Upper lobe of right lung (tissue), 1 donor: ENCODE results near the gene IGSF9B. TPM values are rescaled to one million over a fixed set of nuclear protein-coding genes. Genes with fewer than 3 reads are reported as not detected.
A peak's percentile ranks its signal among the peaks of the same experiment; 100 is the strongest.

Experiments used
- ATAC-seq: fragments of 200-7000 bp; cut with Tn5 transposase; one replicate; pipeline ENCODE4 v1.9.1; 2020; ENCODE audit warnings: mild to moderate bottlenecking, moderate library complexity
- DNase-seq: peaks from one replicate; pipeline ENCODE4 v3.0.0-alpha.2; 2020
- H3K27ac ChIP-seq: fragments of 200-600 bp; one replicate; pipeline ENCODE4 v1.8.0; 2022
- H3K27me3 ChIP-seq: fragments of 200-600 bp; one replicate; pipeline ENCODE4 v1.8.0; 2022; ENCODE audit warnings: mild to moderate bottlenecking
- H3K36me3 ChIP-seq: fragments of 200-600 bp; one replicate; pipeline ENCODE4 v1.8.0; 2022
- H3K4me1 ChIP-seq: fragments of 200-600 bp; one replicate; pipeline ENCODE4 v1.8.0; 2022
- H3K4me3 ChIP-seq: fragments of 200-600 bp; one replicate; pipeline ENCODE4 v1.8.0; 2022; ENCODE audit warnings: mild to moderate bottlenecking
- H3K9me3 ChIP-seq: fragments of 200-600 bp; one replicate; pipeline ENCODE4 v1.8.0; 2022
- intact Hi-C: fragments of 100-400 bp; cut with DNase I; formaldehyde crosslinking; loops from one replicate; pipeline ENCODE4 v1.11.0; 2022
- total RNA-seq: library from RNA; stranded (reverse); fragmentation: NEBNext Ultra II Directional; extraction: Animal tissue kit (Norgen Biotek cat#: 25700); gene quantifications from one replicate; pipeline ENCODE4 v1.2.1, GENCODE V29; 2021
- TF ChIP-seq, protein P1 (sequence below): fragments of 200-600 bp; IDR thresholded peaks from one replicate; pipeline ENCODE4 v1.8.0; 2022; ENCODE audit warnings: antibody characterized with exemption
- donor health status: DM: no; HTN: yes; CAD: no; lungs with severe emphysema.

IGSF9B gene
- total RNA-seq, 1 donor from 2014 or later: 2.9 TPM

DNA sequence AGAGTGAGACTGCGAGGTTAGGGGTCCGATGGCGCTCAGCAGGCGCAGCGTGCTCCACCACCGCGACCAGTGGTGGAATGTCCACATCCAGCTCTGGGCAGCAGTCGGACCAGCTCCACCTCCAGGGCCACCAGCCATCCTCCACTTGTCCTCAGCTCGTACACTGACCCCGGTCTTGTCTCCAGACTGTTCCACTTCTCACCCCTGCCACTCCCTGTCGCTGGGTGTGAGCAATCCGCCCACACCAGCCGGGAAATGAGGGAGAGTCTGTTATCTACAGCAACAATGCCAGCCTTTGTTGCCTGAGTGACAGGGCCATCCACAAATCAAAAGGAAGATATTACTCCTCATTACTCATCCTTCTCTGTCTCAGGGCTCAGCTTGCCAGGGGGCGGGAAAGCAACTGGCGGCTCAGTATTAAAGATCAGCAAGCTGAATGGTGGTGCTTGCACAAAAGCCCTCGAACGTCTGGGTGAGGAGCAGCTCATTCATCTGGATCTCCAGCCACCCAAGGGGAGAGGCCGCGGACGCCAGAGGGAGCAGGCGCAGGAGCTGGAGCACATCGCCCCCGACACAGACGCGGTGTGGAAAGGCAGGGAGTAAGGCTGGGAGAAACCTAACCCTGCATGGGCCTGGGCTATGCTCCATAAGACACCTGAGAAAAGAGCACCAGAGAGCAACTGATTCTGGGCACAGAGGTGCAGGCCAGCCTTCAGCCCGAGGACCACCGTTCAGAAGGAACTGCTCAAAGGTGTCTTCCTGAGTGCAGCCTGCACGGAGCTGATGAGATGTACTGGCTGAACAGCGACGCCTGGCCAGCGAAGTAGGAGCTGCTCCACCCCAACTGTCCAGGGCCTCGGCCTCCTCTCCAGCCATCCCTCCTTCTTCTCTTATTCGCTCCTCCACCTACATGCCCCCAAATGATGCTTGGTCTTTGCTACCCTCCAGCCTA, 21.9 kb downstream of the IGSF9B start:
- intact Hi-C loops: no loop called here
- Histone ChIP-seq H3K4me1 (no peaks in the 10 kb centered on the region), H3K36me3 (no peaks in the 10 kb centered on the region), H3K27me3 (no peaks in the 10 kb centered on the region), H3K9me3 (no peaks in the 10 kb centered on the region), H3K4me3 (no peak overlapping the region), H3K27ac (no peak overlapping the region)
- TF ChIP-seq, protein P1, sequence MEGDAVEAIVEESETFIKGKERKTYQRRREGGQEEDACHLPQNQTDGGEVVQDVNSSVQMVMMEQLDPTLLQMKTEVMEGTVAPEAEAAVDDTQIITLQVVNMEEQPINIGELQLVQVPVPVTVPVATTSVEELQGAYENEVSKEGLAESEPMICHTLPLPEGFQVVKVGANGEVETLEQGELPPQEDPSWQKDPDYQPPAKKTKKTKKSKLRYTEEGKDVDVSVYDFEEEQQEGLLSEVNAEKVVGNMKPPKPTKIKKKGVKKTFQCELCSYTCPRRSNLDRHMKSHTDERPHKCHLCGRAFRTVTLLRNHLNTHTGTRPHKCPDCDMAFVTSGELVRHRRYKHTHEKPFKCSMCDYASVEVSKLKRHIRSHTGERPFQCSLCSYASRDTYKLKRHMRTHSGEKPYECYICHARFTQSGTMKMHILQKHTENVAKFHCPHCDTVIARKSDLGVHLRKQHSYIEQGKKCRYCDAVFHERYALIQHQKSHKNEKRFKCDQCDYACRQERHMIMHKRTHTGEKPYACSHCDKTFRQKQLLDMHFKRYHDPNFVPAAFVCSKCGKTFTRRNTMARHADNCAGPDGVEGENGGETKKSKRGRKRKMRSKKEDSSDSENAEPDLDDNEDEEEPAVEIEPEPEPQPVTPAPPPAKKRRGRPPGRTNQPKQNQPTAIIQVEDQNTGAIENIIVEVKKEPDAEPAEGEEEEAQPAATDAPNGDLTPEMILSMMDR: no peak
- ATAC-seq (no peak), DNase-seq (no peak)

DNA sequence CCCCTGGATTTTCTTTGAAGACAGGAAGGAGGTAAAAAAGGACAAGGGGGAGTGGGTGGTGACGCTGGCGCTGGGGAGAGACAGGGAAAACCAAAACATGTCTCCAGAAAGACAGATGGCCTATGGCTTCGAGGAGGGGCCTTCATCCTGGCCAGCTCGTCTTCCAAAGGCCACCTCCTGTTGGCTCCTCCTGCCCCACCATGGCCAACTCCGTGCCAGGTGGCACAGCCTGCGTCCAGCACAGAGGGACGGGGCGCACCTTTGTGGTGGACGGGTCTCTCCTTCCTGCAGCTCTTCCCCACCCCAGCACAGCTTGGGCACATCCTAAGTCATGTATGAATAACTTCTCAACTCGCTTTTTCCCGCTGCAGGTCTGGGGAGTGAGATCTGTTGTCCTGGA, 22.7 kb downstream of the IGSF9B start:
- Histone ChIP-seq H3K27me3 (no peaks in the 10 kb centered on the region), H3K27ac (no peak overlapping the region), H3K9me3 (no peaks in the 10 kb centered on the region), H3K4me3 (no peak overlapping the region), H3K36me3 (no peaks in the 10 kb centered on the region), H3K4me1 (no peaks in the 10 kb centered on the region)
- no peak for ATAC-seq
- TF ChIP-seq, protein P1: no peak
- no peak for DNase-seq
- intact Hi-C loops: no loop called here

DNA sequence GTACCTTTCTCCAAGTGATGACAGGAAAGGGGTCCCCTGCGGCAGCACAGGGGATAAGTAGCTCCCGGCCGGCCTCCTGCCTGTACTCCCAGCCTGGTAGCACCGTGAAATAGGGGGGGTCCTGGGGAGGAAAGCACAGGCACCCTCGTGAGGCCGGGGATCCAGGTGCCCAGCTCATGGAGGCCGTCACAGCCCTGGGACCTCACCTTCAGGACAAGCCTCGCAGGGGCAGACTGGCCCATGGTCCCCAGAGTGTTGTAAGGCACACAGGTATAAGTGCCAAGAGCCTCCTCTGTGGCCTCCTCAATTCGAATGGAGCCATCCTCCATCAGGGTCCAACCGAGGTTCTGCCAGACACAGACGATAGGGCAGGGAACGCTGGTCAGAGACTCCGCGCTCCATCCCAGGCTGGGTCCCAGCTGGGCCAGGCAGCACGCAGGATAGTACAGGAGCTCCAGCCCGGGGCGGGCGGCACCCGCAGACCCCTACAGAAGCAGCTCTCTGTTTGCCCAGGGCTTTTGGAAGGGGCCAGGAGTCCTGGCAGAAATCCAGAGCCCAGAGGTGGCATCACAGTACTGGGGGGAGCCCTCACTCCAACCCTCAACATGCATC, 25.2 kb downstream of the IGSF9B start:
- intact Hi-C loops: no loop called here
- DNase-seq: no peak

DNA sequence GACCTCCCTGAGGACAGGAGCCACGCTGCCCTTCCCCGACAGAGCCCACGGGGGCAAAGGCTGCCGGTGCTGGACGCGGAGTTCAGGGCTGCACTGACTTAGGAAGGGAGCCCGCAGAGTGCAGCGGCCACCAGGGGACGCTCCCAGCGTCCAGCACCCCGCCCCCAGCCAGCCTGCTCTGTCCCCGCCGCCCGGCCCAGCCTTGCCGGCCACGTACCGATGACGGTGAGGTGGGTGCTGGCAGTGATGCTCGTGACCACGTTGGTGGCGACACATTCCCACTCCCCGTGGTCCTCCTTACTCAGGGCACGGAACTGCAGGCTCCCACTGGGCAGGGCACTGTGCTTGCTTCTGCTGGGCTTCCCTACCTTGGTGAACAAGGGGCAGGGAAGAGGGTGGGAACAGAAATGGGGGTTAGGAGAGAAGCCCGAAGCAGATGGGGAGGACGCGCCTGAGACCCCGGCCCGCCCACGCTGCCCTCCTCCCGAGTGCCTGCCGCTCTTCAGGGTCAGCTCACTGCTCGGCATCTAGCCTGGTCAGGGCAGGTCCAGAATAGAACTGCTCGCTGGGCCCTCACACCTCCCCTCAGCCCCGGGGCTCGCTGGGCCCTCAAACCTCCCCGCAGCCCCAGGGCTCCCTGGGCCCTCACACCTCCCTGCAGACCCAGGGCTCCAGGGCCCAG, 25.9 kb downstream of the IGSF9B start:
- no peaks in the 10 kb centered on the region for H3K36me3 ChIP-seq
- TF ChIP-seq, protein P1: peak; percentile 33
- H3K4me1 ChIP-seq: peaks cover 10% of the 10 kb centered on the region
- no peaks in the 10 kb centered on the region for H3K27me3 ChIP-seq
- intact Hi-C loops: no loop called here
- no peaks in the 10 kb centered on the region for H3K9me3 ChIP-seq
- no peak overlapping the region for H3K27ac ChIP-seq
- H3K4me3 ChIP-seq: no peak overlapping the region
- DNase-seq: no peak
- ATAC-seq: peak; percentile 17

More for the DNA sequence above, 25.2 kb downstream of the IGSF9B start:
- no peaks in the 10 kb centered on the region for H3K9me3 ChIP-seq
- peaks cover 10% of the 10 kb centered on the region for H3K4me1 ChIP-seq
- no peak for ATAC-seq
- H3K27me3 ChIP-seq: no peaks in the 10 kb centered on the region
- no peaks in the 10 kb centered on the region for H3K36me3 ChIP-seq
- H3K4me3 ChIP-seq: no peak overlapping the region
- H3K27ac ChIP-seq: no peak overlapping the region
- TF ChIP-seq, protein P1: no peak

DNA sequence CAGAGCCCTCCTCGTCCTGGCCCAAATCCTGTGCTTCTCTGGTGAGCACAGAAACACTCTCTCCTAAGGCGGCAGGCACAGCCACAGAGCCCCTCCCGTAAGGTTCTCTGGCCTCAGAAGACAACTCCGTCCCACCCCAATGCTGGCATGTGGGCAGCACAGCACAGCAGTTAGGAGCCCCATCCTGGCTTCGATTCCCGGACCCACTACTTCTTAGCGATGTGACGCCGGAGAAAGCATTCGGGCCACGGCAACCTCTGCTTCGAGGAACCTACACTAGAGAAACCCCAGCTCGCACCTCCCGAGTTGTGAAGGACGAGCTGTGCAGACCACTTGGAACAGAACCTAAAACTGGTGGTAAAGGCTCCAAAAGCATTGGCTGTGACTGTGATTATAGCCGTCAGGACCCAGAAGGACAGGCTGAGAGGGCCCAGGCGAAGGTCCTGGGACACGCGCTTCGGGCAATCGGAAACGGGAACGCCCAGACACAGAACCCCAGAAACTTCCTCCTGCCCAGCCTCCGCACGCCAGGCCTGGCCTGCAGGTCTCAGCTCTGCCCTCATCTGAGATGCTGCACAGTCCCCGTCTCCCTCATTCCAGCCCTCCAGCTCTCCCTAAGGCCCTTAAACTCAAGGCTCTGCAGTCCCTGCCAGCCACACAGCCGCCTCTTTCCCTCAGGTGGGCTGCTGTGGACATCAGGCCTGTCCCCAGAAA, 26.6 kb downstream of the IGSF9B start:
- intact Hi-C loops: no loop called here
- H3K4me3 ChIP-seq: no peak overlapping the region
- H3K27ac ChIP-seq: no peak overlapping the region
- H3K27me3 ChIP-seq: no peaks in the 10 kb centered on the region
- TF ChIP-seq, protein P1: no peak
- ATAC-seq (no peak), DNase-seq (no peak)
- peaks cover 10% of the 10 kb centered on the region for H3K4me1 ChIP-seq
- no peaks in the 10 kb centered on the region for H3K9me3 ChIP-seq
- no peaks in the 10 kb centered on the region for H3K36me3 ChIP-seq
